Measurements from ENCODE around the gene CNIH1.
A peak's percentile ranks its signal among the peaks of the same experiment; 100 is the strongest.

CNIH1 gene

GRCh38 chr14:54440873-54441868 is at the start of gene CNIH1:
TSS of gene CNIH1 (minus strand) at chr14:54441374. CDS start at chr14:54441327, 47 bp downstream.
- peak; percentile 88 to 95 for DNase-seq (ENCODE audit: low read depth in 1 of 2, low spot score in 1 of 2)

DNA sequence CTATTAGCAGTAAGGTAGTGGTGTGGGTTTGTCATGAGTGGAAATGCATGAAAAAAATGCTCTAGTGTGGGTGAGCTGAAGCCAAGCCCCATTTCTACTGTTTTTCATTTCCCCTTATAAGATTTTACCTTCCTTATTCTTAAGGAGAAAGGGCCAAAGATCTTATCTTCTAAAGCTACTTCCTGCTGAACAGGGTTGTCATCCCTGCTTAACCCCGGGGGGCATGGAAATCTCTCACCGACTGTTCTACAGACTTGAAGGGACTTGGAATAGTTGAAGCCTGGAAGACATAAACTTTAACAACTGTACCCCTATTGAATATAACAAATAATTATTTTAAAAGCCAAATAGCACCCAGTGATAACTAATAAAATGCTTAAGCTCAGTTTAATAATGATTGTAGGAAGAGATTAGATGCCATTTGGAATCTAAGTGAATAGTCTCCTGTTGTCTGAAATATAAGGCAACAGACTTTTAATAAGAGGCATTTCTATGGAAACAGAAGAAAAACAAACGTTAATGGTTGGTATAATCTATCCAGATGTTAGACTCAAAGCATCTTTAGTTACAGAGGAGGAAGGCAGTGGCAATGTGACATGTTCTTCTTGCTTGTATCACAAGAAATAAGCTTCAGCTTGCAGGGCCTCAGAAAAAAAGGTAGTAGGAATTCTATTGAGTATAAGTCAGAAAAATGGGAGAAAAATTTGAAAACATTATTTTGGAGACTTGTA is 49.4 kb upstream of the CNIH1 start:
- no peak for DNase-seq (ENCODE audit: low read depth in 1 of 2, low spot score in 1 of 2)

GRCh38 chr14:54489731-54490444 is 48.7 kb upstream of the CNIH1 start:
- no peak for DNase-seq (ENCODE audit: low read depth in 1 of 2, low spot score in 1 of 2)

DNA sequence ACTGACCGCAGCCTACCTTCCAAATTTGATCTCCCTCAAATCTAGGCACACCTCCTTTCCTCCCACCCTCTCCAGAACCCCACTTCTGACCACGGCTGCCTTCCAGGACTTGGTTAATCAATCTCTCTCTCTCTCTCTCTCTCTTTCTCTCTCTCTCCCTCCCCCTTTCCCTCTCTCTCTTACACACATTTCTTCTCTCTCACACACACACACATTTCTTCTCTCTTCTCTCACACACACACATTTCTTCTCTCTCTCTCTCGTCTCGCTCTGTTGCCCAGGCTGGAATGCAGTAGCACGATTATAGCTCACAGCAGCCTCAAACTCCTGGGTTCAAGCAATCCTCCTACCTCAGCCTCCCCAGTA is 48.1 kb upstream of the CNIH1 start:
- no peak for DNase-seq (ENCODE audit: low read depth in 1 of 2, low spot score in 1 of 2)

GRCh38 chr14:54488646-54489317 is 47.6 kb upstream of the CNIH1 start, which contains the start of gene GMFB:
TSS of gene GMFB (minus strand) at chr14:54488980. CDS start at chr14:54488927, 53 bp downstream.
- DNase-seq (ENCODE audit: low read depth in 1 of 2, low spot score in 1 of 2), result peak; percentile 74 to 85

- DNase-seq (ENCODE audit: low read depth in 1 of 2, low spot score in 1 of 2), result peak in 1 of 2 donors; percentile 7
These were observed 47.1 kb upstream of the CNIH1 start for GRCh38 chr14:54488318-54488645.

- DNase-seq (ENCODE audit: low read depth in 1 of 2, low spot score in 1 of 2), result no peak
These were observed 46.6 kb upstream of the CNIH1 start for GRCh38 chr14:54487771-54488170.

- DNase-seq (ENCODE audit: low read depth in 1 of 2, low spot score in 1 of 2), result no peak
These were observed 45.5 kb upstream of the CNIH1 start for GRCh38 chr14:54486685-54487084.

- DNase-seq (ENCODE audit: low read depth in 1 of 2, low spot score in 1 of 2), result no peak
These were observed 42.7 kb upstream of the CNIH1 start for GRCh38 chr14:54483846-54484245.

- DNase-seq (ENCODE audit: low read depth in 1 of 2, low spot score in 1 of 2), result no peak
These were observed 42.0 kb upstream of the CNIH1 start for GRCh38 chr14:54483073-54483745.

- DNase-seq (ENCODE audit: low read depth in 1 of 2, low spot score in 1 of 2), result no peak
These were observed 40.5 kb upstream of the CNIH1 start for GRCh38 chr14:54481695-54482094.

DNA sequence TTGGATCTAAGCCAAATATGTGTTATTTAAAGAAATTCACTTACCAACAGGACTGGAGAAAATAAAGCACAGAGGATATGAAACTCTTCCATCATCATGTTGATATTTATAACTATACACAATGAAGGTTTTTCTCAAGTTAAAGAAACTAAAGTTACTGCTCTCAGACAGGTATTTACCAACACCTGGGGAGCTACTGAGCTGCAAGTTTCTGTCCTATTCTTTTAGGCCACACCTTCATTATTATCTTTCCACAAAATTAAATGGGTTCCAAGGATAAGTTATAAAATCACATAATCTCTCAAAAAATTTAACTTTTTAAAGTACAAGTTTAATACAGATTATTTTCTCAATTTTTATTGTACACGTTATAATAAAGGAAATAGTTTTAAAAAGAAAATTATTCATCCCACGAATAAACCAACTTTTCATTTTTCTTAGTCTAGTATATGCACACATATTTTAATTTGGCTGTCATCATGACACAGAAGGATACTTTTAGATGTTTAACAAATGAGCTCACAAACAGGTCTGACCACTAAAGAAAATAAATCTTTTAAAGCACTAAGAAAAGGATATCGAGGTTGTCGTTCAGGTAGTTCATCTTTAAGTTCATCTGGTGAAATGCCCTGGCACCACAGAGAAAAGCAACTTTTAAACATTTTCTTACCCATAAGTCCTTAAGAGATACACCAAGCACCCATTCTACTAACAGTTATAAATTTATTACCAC is 39.8 kb upstream of the CNIH1 start:
- no peak for DNase-seq (ENCODE audit: low read depth in 1 of 2, low spot score in 1 of 2)

- no peak for DNase-seq (ENCODE audit: low read depth in 1 of 2, low spot score in 1 of 2)
These were observed 37.6 kb upstream of the CNIH1 start for GRCh38 chr14:54478636-54479215.

DNA sequence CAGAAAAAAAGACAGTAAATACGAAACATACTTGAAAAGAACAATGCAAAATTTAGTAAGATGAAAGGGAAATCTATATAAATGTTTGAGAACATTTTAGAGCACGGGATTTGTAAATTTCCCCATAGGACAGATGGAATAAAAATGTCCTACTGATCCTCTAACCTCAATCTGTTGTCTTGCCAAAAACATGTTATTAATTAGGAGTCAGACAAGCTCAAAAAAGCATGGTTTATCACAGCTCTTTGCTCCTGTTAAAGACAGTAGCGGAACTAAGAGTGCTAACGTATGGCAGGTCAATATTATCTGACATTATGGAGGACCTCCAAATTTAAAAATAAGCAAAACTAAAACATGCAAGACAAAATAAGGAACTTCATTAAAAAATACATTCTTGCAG is 34.7 kb upstream of the CNIH1 start:
- DNase-seq (ENCODE audit: low read depth in 1 of 2, low spot score in 1 of 2), result no peak

GRCh38 chr14:54475187-54475899 is 34.2 kb upstream of the CNIH1 start:
- DNase-seq (ENCODE audit: low read depth in 1 of 2, low spot score in 1 of 2), result no peak

GRCh38 chr14:54474232-54474793 is 33.1 kb upstream of the CNIH1 start:
- no peak for DNase-seq (ENCODE audit: low read depth in 1 of 2, low spot score in 1 of 2)

DNA sequence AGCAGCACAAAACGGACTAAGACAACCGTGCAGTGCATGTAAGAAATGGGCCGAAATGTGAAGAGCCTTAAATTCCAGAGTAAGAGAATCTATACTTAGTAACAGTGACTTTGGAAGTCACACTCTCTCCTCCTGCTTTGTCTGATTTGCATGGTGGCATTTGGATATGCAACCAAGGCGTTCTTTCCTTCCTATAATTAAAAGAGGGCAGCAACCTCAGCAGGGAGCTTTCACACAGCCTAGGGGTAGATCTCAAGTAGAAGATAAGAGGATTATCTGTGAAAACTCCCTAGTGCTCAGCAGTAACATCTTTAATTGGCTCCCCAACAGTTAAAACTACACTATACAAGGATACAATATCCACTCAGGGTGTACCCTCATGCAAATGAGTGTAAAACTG is 31.1 kb upstream of the CNIH1 start:
- no peak for DNase-seq (ENCODE audit: low read depth in 1 of 2, low spot score in 1 of 2)

GRCh38 chr14:54471641-54472040 is 30.5 kb upstream of the CNIH1 start:
- DNase-seq (ENCODE audit: low read depth in 1 of 2, low spot score in 1 of 2), result no peak

Measured in activated CD4-positive, alpha-beta T cell treated with anti-CD3 and anti-CD28 coated beads, Interleukin-2, amount 50 U/mL, for 24 hours (primary cell).